ENCODE results near the gene CRCP.

CRCP gene

GRCh38 chr7:66198469-66198868 is 83.8 kb downstream of the CRCP start:
- DNase-seq, result no peak

- no peak for DNase-seq
Measured at GRCh38 chr7:66198956-66199355, 84.3 kb downstream of the CRCP start.

GRCh38 chr7:66202441-66202840 is 87.8 kb downstream of the CRCP start:
- no peak for DNase-seq
